Pancreas (tissue), 10 donors: ENCODE results near the gene MPP2. TPM values are rescaled to one million over a fixed set of nuclear protein-coding genes. Genes with fewer than 3 reads are reported as not detected.
A peak's percentile ranks its signal among the peaks of the same experiment; 100 is the strongest.

Source experiments
- ATAC-seq, 4 donors: fragments of 200-7000 bp; cut with Tn5 transposase; one replicate each; pipeline versions ENCODE4 v1.8.0 to v1.9.1; 2020; ENCODE audit warnings: mild to moderate bottlenecking in 4 of 4, moderate library complexity in 4 of 4
- DNase-seq, 6 donors: peaks; one replicate each; pipeline ENCODE4 v3.0.0-alpha.2; 2020
- FAIRE-seq: peaks from 2 replicates; lab custom pipeline; 2012; peaks lifted over from hg19 to GRCh38; lab: Jason Lieb, UNC
- H3K27ac ChIP-seq, 4 donors: fragments of 200-600 bp; sonication (generic); 1 replicate in 3 of 4; 2 replicates in 1 of 4; pipeline versions ENCODE4 v1.5.0 to v1.8.0; 2020
- H3K27me3 ChIP-seq, 4 donors: fragments of 200-600 bp; one replicate each; pipeline ENCODE4 v1.8.0; 2021
- H3K36me3 ChIP-seq, 3 donors: fragments of 200-600 bp; sonication (generic) in 1 of 3; one replicate each; pipeline versions ENCODE4 v1.5.0 to v1.8.0; 2020 to 2021
- H3K4me1 ChIP-seq, 3 donors: fragments of 200-600 bp; one replicate each; pipeline ENCODE4 v1.8.0; 2021
- H3K4me3 ChIP-seq, 4 donors: fragments of 200-600 bp; sonication (generic) in 2 of 4; one replicate each; pipeline versions ENCODE4 v1.5.0 to v1.8.0; 2020 to 2021
- H3K9me3 ChIP-seq, 4 donors: fragments of 200-600 bp; one replicate each; pipeline ENCODE4 v1.8.0; 2021
- WGBS, 2 donors: extraction: QIAGEN DNeasy Blood & Tissue Kit; methylation state at CpG; one replicate each; pipeline ENCODE4 v1.1.7; 2013; 5-methylcytosine and 5-hydroxymethylcytosine counted together
- intact Hi-C, 3 donors: fragments of 100-400 bp; cut with DNase I; formaldehyde crosslinking; loops; one replicate each; pipeline versions ENCODE4 v1.11.1 to v1.14.2; 2022
- polyA plus RNA-seq, 2 donors: library from polyadenylated mRNA; stranded (reverse); fragments of 200-250 nt; gene quantifications; one replicate each; pipeline ENCODE4 v1.2.3, GENCODE V29; 2013
- total RNA-seq, 6 donors: library from RNA; stranded (reverse); fragmentation: NEBNext Ultra II Directional in 4 of 6; extraction: Animal tissue kit (Norgen Biotek cat#: 25700) in 4 of 6; gene quantifications; one replicate each; pipeline versions ENCODE4 v1.2.1 to v1.2.4, GENCODE V29; 2021 to 2023
- TF ChIP-seq, protein P1 (sequence below), 4 donors: fragments of 200-600 bp; sonication (generic) in 3 of 4; IDR thresholded peaks; one replicate each; pipeline versions ENCODE4 v1.5.0 to v1.8.0; 2021; ENCODE audit warnings: antibody characterized with exemption in 4 of 4
- donor health status: healthy with polysubstance abuse.
- donor health status: DM: no; HTN: no; CAD: no; lungs with moderate emphysema.
- donor health status: DM: no; HTN: no; CAD: no.
- donor health status: control.
- donor health status: control.
- donor health status: Bipolar disorder and iron deficiency.
- donor health status: DM: yes; HTN: yes; CAD: no.
- donor health status: DM: no; HTN: no; CAD: no.
- donor health status: DM: no; HTN: no; CAD: no.
- donor health status: DM: yes; HTN: yes; CAD: no.

Gene MPP2
- total and polyA plus RNA-seq, 8 donors: 1.0 to 6.6 (median 2.2) TPM

DNA sequence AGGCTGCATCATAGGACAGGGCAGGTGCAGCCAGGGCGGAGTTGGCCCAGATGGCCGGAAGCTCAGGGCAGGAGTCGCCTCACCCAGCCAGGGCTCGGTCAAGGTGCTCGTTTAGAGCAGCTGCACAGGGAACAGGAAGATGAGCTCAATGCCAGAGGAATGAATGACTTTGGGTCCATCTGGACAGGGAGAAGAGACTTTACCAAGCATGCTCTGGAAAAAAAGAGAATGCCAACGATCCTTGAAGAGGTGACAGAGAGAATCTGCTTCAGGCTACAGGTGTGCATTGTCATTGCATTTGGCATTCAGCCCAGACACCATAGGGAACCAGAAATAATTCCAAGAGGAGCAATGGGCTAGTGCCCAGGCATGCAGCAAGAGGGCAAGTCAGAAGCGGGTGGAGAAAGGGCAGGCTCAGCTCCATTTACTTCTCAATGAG lies 67.6 kb downstream of the MPP2 start:
- peak in 5 of 6 donors; percentile 58 to 72 (median 62) for DNase-seq
- H3K27me3 ChIP-seq: no peaks in the 10 kb centered on the region
- H3K4me1 ChIP-seq: peaks cover 0 to 8% (median 4%) of the 10 kb centered on the region in 3 donors
- intact Hi-C loops: no loop called here
- H3K4me3 ChIP-seq: peak overlapping the region in 1 of 4 donors; percentile 6
- FAIRE-seq: no peak
- 5 to 9% methylated on average over 7 of the region's 7 CpGs for WGBS, 2 donors
- no peaks in the 10 kb centered on the region for H3K36me3 ChIP-seq
- TF ChIP-seq, protein P1, sequence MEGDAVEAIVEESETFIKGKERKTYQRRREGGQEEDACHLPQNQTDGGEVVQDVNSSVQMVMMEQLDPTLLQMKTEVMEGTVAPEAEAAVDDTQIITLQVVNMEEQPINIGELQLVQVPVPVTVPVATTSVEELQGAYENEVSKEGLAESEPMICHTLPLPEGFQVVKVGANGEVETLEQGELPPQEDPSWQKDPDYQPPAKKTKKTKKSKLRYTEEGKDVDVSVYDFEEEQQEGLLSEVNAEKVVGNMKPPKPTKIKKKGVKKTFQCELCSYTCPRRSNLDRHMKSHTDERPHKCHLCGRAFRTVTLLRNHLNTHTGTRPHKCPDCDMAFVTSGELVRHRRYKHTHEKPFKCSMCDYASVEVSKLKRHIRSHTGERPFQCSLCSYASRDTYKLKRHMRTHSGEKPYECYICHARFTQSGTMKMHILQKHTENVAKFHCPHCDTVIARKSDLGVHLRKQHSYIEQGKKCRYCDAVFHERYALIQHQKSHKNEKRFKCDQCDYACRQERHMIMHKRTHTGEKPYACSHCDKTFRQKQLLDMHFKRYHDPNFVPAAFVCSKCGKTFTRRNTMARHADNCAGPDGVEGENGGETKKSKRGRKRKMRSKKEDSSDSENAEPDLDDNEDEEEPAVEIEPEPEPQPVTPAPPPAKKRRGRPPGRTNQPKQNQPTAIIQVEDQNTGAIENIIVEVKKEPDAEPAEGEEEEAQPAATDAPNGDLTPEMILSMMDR (IDR thresholded peaks at IDR 0.05): no peak
- peak overlapping the region in 3 of 4 donors; percentile 13 to 35 (median 33) for H3K27ac ChIP-seq
- ATAC-seq: peak; percentile 87 to 96 (median 92)
- H3K9me3 ChIP-seq: no peaks in the 10 kb centered on the region

DNA sequence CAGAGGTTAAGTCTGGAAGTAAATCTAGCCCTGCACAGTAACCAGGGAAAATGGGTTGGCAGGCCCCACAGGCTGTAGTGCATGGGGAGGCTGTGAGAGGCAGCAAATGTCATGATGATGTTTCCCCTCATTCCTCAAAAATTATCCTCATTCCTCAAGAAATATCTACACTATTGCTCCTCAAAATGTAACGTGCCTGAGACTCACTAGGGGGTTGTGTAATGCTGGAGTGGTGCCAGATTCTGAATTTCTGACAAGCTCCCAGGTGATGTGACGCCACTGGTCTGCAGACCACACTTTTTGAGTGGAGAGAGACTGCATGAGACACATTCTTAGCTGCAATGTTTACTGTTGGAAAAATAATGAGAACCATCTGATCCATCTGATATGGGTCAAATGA lies 73.2 kb downstream of the MPP2 start:
- intact Hi-C loops: no loop called here
- DNase-seq (peak in 1 of 6 donors; percentile 46), FAIRE-seq (no peak), ATAC-seq (peak in 2 of 4 donors; percentile 2 to 7)
- Histone ChIP-seq H3K27ac (peak overlapping the region in 3 of 4 donors; percentile 44 to 71 (median 60)), H3K4me3 (no peak overlapping the region), H3K27me3 (no peaks in the 10 kb centered on the region), H3K36me3 (no peaks in the 10 kb centered on the region), H3K4me1 (peaks cover 0 to 9% (median 0%) of the 10 kb centered on the region in 3 donors), H3K9me3 (no peaks in the 10 kb centered on the region)
- TF ChIP-seq, protein P1 (IDR thresholded peaks at IDR 0.05): no peak
- 43 to 61% methylated on average over 2 of the region's 2 CpGs for WGBS, 2 donors

DNA sequence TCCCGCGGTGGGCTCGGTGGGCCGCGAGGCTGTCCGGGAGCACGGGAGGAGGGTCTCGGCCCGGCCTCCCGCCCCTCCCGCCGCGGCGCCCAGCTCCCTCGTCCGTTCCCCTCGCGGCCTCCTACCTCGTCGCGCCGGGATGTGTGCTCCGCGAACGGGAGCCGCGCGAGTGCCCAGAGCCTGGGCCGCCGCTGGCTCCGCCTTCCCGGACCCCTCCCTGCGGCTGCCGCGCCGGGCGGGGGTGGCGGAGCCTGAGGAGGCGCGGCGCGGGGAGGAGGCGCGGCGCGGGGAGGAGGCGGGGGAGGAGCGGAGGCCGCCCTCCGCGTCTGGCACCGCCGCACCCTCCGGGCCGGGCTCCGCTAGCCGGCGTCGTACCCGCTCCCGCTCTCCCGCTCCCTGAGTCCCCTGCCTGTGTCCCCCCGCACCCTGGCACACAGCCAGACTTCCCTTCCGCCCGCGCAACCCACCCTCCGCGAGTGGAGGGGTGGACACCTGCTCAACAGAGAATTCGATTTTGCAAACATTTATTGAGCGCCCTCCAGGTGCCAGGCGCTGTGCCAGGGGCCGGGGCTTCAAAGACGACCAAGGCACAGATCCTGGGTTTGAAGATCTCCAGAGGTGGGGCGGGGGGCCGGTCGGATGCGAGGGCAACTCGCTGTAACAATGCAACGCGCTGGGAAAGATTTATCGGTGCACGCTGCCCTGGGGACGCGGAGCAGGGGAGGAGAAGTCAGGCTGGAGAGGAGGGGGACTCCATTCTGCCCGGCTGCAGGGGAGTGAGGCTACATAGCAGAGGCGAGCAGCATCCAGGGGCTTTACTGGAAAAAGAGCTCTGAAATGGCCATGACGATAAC lies 74.1 kb downstream of the MPP2 start, which contains the start of gene MPP3:
Gene MPP3 (minus strand): TSS at position 171 of the 854 bp plus-strand sequence. CDS start 1,240 bp downstream, outside the sequence.
- peak within 1 kb of the TSS; percentile 37 to 82 (median 74) for H3K4me3 ChIP-seq
- TF ChIP-seq, protein P1 (IDR thresholded peaks at IDR 0.05): no peak
- 1 to 3% methylated on average over 39 to 87 of the region's 87 CpGs for WGBS, 2 donors
- H3K4me1 ChIP-seq: peaks cover 0 to 9% (median 0%) of the 10 kb centered on the region in 3 donors
- ATAC-seq (peak; percentile 89 to 95 (median 94)), DNase-seq (peak; percentile 58 to 87 (median 71)), FAIRE-seq (no peak)
- H3K27me3 ChIP-seq: no peaks in the 10 kb centered on the region
- H3K27ac ChIP-seq: peak within 1 kb of the TSS; percentile 48 to 77 (median 66)
- no peaks in the 10 kb centered on the region for H3K9me3 ChIP-seq
- intact Hi-C loops: no loop called here
- no peaks in the 10 kb centered on the region for H3K36me3 ChIP-seq

DNA sequence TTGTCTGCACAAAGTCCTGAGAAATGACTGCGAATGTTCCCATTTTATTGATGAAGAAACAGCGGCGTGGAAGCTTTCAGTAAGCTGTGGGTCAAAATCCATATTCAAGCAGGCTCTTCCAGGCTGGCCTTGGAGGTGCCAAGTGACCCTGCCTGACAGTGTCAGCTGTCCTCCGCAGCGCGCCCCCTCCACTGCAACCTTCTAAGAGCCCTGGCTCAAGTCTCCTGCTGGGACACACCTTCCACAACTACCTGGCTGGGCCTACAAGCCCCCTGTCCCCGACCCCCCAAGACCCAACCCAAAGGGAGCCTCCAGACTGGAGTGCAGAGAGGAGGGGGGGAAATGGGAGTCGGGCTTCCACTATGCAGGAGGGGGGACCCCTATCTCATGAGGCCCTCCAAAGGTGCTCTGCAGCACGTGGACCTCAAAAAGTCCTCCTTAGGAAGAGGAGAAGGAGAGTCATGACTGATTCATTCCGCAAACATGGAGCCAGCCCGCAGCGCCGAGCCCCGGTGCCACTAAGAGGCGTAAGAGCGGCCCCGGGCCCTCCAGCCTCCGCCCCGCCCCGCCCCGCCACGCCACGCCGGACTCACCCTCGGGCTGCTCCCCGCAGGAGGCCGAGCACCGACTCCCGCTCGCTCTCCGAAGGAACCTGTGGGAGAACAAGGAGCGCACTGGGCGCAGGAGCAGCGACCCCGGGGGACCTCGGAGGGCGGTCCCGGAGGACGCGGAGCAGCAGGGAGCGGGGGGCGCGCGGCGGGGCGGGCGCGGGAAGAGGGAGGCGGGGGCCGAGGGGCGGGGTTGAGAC lies 75.0 kb downstream of the MPP2 start:
- peak overlapping the region; percentile 37 to 82 (median 74) for H3K4me3 ChIP-seq
- H3K36me3 ChIP-seq: no peaks in the 10 kb centered on the region
- peak; percentile 63 to 75 (median 71) for ATAC-seq
- TF ChIP-seq, protein P1 (IDR thresholded peaks at IDR 0.05): no peak
- WGBS, 2 donors: 7 to 10% methylated on average over 33 to 51 of the region's 51 CpGs
- intact Hi-C loops: no loop called here
- H3K27ac ChIP-seq: peak overlapping the region; percentile 48 to 77 (median 66)
- DNase-seq: peak; percentile 29 to 82 (median 64)
- no peaks in the 10 kb centered on the region for H3K9me3 ChIP-seq
- H3K27me3 ChIP-seq: no peaks in the 10 kb centered on the region
- H3K4me1 ChIP-seq: peaks cover 0 to 9% (median 0%) of the 10 kb centered on the region in 3 donors
- no peak for FAIRE-seq
